H7 (cell line): ENCODE data around the gene ADD3. TPM values are rescaled to one million over a fixed set of nuclear protein-coding genes. Genes with fewer than 3 reads are reported as not detected.
A peak's percentile ranks its signal among the peaks of the same experiment; 100 is the strongest.

Experiments used
- DNase-seq: peaks from one replicate; pipeline ENCODE4 v3.0.0; 2012
- H3K27me3 ChIP-seq: 2 replicates; pipeline ENCODE4 v1.6.0; 2011; ENCODE audit warnings: mild to moderate bottlenecking, low read length; ENCODE audit not compliant: control insufficient read depth, insufficient read depth
- H3K36me3 ChIP-seq: replicated peaks from 2 replicates; pipeline ENCODE4 v1.5.1; 2011; ENCODE audit warnings: low read length; ENCODE audit not compliant: control insufficient read depth, insufficient read depth
- H3K4me3 ChIP-seq: 2 replicates; pipeline ENCODE4 v1.5.1; 2011; ENCODE audit warnings: low read depth, mild to moderate bottlenecking, control low read depth, low read length, moderate library complexity; ENCODE audit not compliant: insufficient read depth
- total RNA-seq: library from RNA; depleted of rRNA; stranded (reverse); fragments of >200 nt; shearing (Covaris generic); gene quantifications from 2 replicates; pipeline ENCODE4 v1.2.3, GENCODE V29; 2014

ADD3 gene
- total RNA-seq, 1 experiment from 2014 or later, result 82.4 TPM

GRCh38 chr10:110023785-110024465 lies 16.1 kb downstream of the ADD3 start:
- Histone ChIP-seq H3K4me3 (no peak overlapping the region), H3K27me3 (no peaks in the 10 kb centered on the region), H3K36me3 (no peaks in the 10 kb centered on the region)
- DNase-seq, result no peak

GRCh38 chr10:110029450-110029849 lies 21.7 kb downstream of the ADD3 start:
- DNase-seq, result no peak
- H3K36me3 ChIP-seq, result no peaks in the 10 kb centered on the region
- H3K4me3 ChIP-seq, result no peak overlapping the region
- H3K27me3 ChIP-seq, result no peaks in the 10 kb centered on the region

GRCh38 chr10:110032801-110033700 lies 25.3 kb downstream of the ADD3 start:
- Histone ChIP-seq H3K36me3 (no peaks in the 10 kb centered on the region), H3K4me3 (no peak overlapping the region), H3K27me3 (no peaks in the 10 kb centered on the region)
- no peak for DNase-seq

- DNase-seq, result no peak
- Histone ChIP-seq H3K27me3 (no peaks in the 10 kb centered on the region), H3K4me3 (no peak overlapping the region), H3K36me3 (no peaks in the 10 kb centered on the region)
Measured at GRCh38 chr10:110033701-110034235, 26.0 kb downstream of the ADD3 start.

- no peak for DNase-seq
- Histone ChIP-seq H3K27me3 (no peaks in the 10 kb centered on the region), H3K36me3 (no peaks in the 10 kb centered on the region)
Measured at GRCh38 chr10:110034596-110034995, 26.8 kb downstream of the ADD3 start.

GRCh38 chr10:110035070-110035921 lies 27.5 kb downstream of the ADD3 start:
- Histone ChIP-seq H3K36me3 (no peaks in the 10 kb centered on the region), H3K4me3 (no peak overlapping the region), H3K27me3 (no peaks in the 10 kb centered on the region)
- peak; percentile 21 for DNase-seq

More at GRCh38 chr10:110034596-110034995, 26.8 kb downstream of the ADD3 start:
- no peak overlapping the region for H3K4me3 ChIP-seq

GRCh38 chr10:110036640-110037039 lies 28.9 kb downstream of the ADD3 start:
- Histone ChIP-seq H3K36me3 (no peaks in the 10 kb centered on the region), H3K27me3 (no peaks in the 10 kb centered on the region), H3K4me3 (no peak overlapping the region)
- no peak for DNase-seq

- no peaks in the 10 kb centered on the region for H3K27me3 ChIP-seq
- no peaks in the 10 kb centered on the region for H3K36me3 ChIP-seq
- H3K4me3 ChIP-seq, result no peak overlapping the region
- no peak for DNase-seq
Measured at GRCh38 chr10:110039254-110039653, 31.5 kb downstream of the ADD3 start.

- DNase-seq, result no peak
- H3K36me3 ChIP-seq, result no peaks in the 10 kb centered on the region
- H3K27me3 ChIP-seq, result no peaks in the 10 kb centered on the region
- no peak overlapping the region for H3K4me3 ChIP-seq
Measured at GRCh38 chr10:110040108-110040507, 32.3 kb downstream of the ADD3 start.

GRCh38 chr10:110040767-110041478 lies 33.1 kb downstream of the ADD3 start:
- Histone ChIP-seq H3K4me3 (no peak overlapping the region), H3K36me3 (no peaks in the 10 kb centered on the region), H3K27me3 (no peaks in the 10 kb centered on the region)
- DNase-seq, result no peak

GRCh38 chr10:110041479-110041829 lies 33.7 kb downstream of the ADD3 start:
- no peaks in the 10 kb centered on the region for H3K27me3 ChIP-seq
- H3K36me3 ChIP-seq, result no peaks in the 10 kb centered on the region
- H3K4me3 ChIP-seq, result no peak overlapping the region
- no peak for DNase-seq

GRCh38 chr10:110042181-110042580 lies 34.4 kb downstream of the ADD3 start:
- H3K27me3 ChIP-seq, result no peaks in the 10 kb centered on the region
- no peak overlapping the region for H3K4me3 ChIP-seq
- no peaks in the 10 kb centered on the region for H3K36me3 ChIP-seq
- peak; percentile 19 for DNase-seq

- H3K27me3 ChIP-seq, result no peaks in the 10 kb centered on the region
- DNase-seq, result no peak
- no peaks in the 10 kb centered on the region for H3K36me3 ChIP-seq
- H3K4me3 ChIP-seq, result no peak overlapping the region
Measured at GRCh38 chr10:110042891-110043290, 35.1 kb downstream of the ADD3 start.

- Histone ChIP-seq H3K27me3 (no peaks in the 10 kb centered on the region), H3K4me3 (no peak overlapping the region), H3K36me3 (no peaks in the 10 kb centered on the region)
- no peak for DNase-seq
Measured at GRCh38 chr10:110044681-110045080, 36.9 kb downstream of the ADD3 start.
